Hepatocyte (in vitro differentiated cells): ENCODE measurements around the gene PALLD. TPM values are rescaled to one million over a fixed set of nuclear protein-coding genes. Genes with fewer than 3 reads are reported as not detected.

Experiments used
- DNase-seq: peaks from one replicate; pipeline ENCODE4 v3.0.0-alpha.2; 2016; ENCODE audit warnings: low spot score
- H2AFZ ChIP-seq: fragments of 200-600 bp; sonication (generic); 2 replicates; pipeline ENCODE4 v1.6.0; 2016; ENCODE audit warnings: antibody characterized with exemption, mild to moderate bottlenecking
- H3K27ac ChIP-seq: fragments of 200-600 bp; sonication (generic); 2 replicates; pipeline ENCODE4 v1.5.1; 2016; ENCODE audit warnings: mild to moderate bottlenecking
- H3K27me3 ChIP-seq: fragments of 200-600 bp; sonication (generic); 2 replicates; pipeline ENCODE4 v1.6.1; 2016
- H3K36me3 ChIP-seq: fragments of 200-600 bp; sonication (generic); replicated peaks from 2 replicates; pipeline ENCODE4 v1.5.1; 2016; ENCODE audit warnings: low read depth; ENCODE audit not compliant: insufficient read depth
- H3K4me1 ChIP-seq: fragments of 200-600 bp; sonication (generic); 2 replicates; pipeline ENCODE4 v1.5.1; 2016; ENCODE audit warnings: mild to moderate bottlenecking, moderate library complexity; ENCODE audit not compliant: insufficient read depth
- H3K4me2 ChIP-seq: fragments of 200-600 bp; sonication (generic); 2 replicates; pipeline ENCODE4 v1.6.0; 2016
- H3K4me3 ChIP-seq: fragments of 200-600 bp; sonication (generic); 2 replicates; pipeline ENCODE4 v1.5.1; 2016; ENCODE audit warnings: mild to moderate bottlenecking
- H3K79me2 ChIP-seq: fragments of 200-600 bp; sonication (generic); 2 replicates; pipeline ENCODE4 v1.6.0; 2017; ENCODE audit warnings: mild to moderate bottlenecking
- H3K9me2 ChIP-seq: fragments of 200-600 bp; sonication (generic); replicated peaks from 2 replicates; pipeline ENCODE4 v1.6.0; 2017; ENCODE audit warnings: mild to moderate bottlenecking; ENCODE audit not compliant: insufficient read depth
- H3K9me3 ChIP-seq: fragments of 200-600 bp; sonication (generic); 2 replicates; pipeline ENCODE4 v1.5.1; 2016; ENCODE audit warnings: low read depth, mild to moderate bottlenecking
- H4K20me1 ChIP-seq: fragments of 200-600 bp; sonication (generic); 2 replicates; pipeline ENCODE4 v1.6.0; 2016; ENCODE audit warnings: mild to moderate bottlenecking; ENCODE audit not compliant: insufficient read depth, poor library complexity, severe bottlenecking
- EZH2 ChIP-seq: fragments of 200-600 bp; sonication (generic); IDR thresholded peaks from 2 replicates; pipeline ENCODE4 v1.6.1; 2016; ENCODE audit warnings: antibody characterized with exemption, mild to moderate bottlenecking, borderline replicate concordance
- EZH2phosphoT487 ChIP-seq: fragments of 200-600 bp; sonication (generic); IDR thresholded peaks from one replicate; pipeline ENCODE4 v1.6.1; 2018; ENCODE audit warnings: antibody characterized with exemption, mild to moderate bottlenecking, low read depth, moderate library complexity; ENCODE audit not compliant: unreplicated experiment, severe bottlenecking
- WGBS: methylation state at CpG from one replicate; pipeline ENCODE4 v1.1.6; 2016; ENCODE audit warnings: low lambda C conversion rate; ENCODE audit errors: missing lambda C conversion rate; 5-methylcytosine and 5-hydroxymethylcytosine counted together
- polyA plus RNA-seq: library from polyadenylated mRNA; unstranded; fragments of >200 nt; fragmentation: Nextera tagmentation; extraction: Ambion mirVana; gene quantifications from 2 replicates; pipeline ENCODE4 v1.2.1, GENCODE V29; 2016
- total RNA-seq: library from RNA; depleted of rRNA; stranded (reverse); fragments of >200 nt; gene quantifications from 2 replicates; pipeline ENCODE4 v1.2.3, GENCODE V29; 2014
- TF ChIP-seq, protein P1 (sequence below): fragments of 200-600 bp; sonication (generic); IDR thresholded peaks from 2 replicates; pipeline ENCODE4 v1.5.1; 2016; ENCODE audit warnings: antibody characterized with exemption, mild to moderate bottlenecking; ENCODE audit not compliant: poor library complexity

The PALLD gene
- total and polyA plus RNA-seq, 2 experiments from 2014 or later: 82.7 to 85.2 TPM

DNA sequence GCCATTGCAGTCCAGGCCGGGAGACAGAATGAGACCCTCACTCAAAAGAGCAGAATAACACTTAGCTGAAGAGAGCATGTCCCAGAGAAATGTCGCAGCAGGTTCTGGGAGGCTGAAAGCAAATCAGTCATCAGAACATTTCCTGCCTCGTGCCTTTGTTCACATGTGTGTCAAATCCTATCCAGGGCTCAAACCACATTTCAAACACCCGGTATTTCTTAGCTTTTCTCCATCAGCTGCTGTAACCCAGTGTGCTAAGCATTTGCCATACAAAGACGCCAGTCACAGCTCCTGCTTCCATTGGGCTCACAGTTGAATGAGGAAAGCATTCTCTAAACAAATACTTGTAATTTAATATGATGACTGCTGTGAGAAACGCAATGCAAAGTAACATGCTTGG, 6.0 kb downstream of the PALLD start:
- no peak overlapping the region for H2AFZ ChIP-seq
- 63% methylated on average over 6 of the region's 6 CpGs for WGBS

DNA sequence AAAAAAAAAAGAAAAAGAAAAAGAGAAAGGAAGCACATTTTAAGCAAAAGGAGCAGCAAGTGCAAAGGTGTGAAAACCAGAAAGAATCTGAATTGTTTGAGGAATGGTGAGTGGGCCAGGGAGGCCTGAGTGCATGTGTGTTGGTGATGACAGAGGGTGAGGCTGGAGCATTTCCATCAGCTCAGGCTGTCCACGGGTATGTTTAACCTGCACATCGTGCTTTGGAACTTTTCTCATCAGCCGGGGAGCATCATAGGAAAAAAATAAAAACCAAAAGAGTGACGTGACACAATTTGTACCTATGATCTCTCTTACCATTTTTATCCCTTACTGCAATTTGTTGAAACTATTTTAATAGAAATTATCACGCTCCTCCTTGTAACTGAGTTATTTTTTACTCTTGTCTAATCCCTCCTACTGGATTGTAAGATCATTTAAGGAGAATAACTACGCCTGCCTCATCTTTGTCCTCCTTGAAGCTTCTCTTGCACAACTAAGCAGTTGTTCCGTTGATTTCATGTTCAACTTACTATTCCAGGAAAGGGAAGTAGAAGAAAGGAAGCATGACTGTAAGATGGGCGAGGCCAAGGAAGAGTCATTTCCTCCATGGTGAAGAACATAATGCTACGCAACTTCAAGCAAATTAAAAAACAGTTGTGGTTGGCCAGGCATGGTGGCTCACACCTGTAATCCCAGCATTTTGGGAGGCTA, 7.0 kb downstream of the PALLD start:
- WGBS: 93% methylated on average over 9 of the region's 9 CpGs
- H3K4me3 ChIP-seq: no peak overlapping the region
- H2AFZ ChIP-seq: no peak overlapping the region
- TF ChIP-seq, protein P1, sequence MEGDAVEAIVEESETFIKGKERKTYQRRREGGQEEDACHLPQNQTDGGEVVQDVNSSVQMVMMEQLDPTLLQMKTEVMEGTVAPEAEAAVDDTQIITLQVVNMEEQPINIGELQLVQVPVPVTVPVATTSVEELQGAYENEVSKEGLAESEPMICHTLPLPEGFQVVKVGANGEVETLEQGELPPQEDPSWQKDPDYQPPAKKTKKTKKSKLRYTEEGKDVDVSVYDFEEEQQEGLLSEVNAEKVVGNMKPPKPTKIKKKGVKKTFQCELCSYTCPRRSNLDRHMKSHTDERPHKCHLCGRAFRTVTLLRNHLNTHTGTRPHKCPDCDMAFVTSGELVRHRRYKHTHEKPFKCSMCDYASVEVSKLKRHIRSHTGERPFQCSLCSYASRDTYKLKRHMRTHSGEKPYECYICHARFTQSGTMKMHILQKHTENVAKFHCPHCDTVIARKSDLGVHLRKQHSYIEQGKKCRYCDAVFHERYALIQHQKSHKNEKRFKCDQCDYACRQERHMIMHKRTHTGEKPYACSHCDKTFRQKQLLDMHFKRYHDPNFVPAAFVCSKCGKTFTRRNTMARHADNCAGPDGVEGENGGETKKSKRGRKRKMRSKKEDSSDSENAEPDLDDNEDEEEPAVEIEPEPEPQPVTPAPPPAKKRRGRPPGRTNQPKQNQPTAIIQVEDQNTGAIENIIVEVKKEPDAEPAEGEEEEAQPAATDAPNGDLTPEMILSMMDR: no peak
- no peak for TF ChIP-seq EZH2
- TF ChIP-seq EZH2phosphoT487: no peak
- H3K9me3 ChIP-seq: no peaks in the 10 kb centered on the region
- H3K4me2 ChIP-seq: no peak overlapping the region
- no peaks in the 10 kb centered on the region for H3K79me2 ChIP-seq
- no peaks in the 10 kb centered on the region for H3K9me2 ChIP-seq
- no peaks in the 10 kb centered on the region for H3K36me3 ChIP-seq
- no peak for DNase-seq
- no peak overlapping the region for H3K27ac ChIP-seq
- no peaks in the 10 kb centered on the region for H3K27me3 ChIP-seq
- H4K20me1 ChIP-seq: no peaks in the 10 kb centered on the region
- no peaks in the 10 kb centered on the region for H3K4me1 ChIP-seq

More for the DNA sequence above, 6.0 kb downstream of the PALLD start:
- H3K4me2 ChIP-seq: no peak overlapping the region
- H3K36me3 ChIP-seq: no peaks in the 10 kb centered on the region
- H3K4me1 ChIP-seq: no peaks in the 10 kb centered on the region
- no peaks in the 10 kb centered on the region for H3K79me2 ChIP-seq
- no peaks in the 10 kb centered on the region for H3K27me3 ChIP-seq
- H4K20me1 ChIP-seq: no peaks in the 10 kb centered on the region
- H3K9me2 ChIP-seq: no peaks in the 10 kb centered on the region
- no peak for DNase-seq
- TF ChIP-seq EZH2 (no peak), EZH2phosphoT487 (no peak)
- TF ChIP-seq, protein P1: no peak
- H3K9me3 ChIP-seq: no peaks in the 10 kb centered on the region
- H3K4me3 ChIP-seq: no peak overlapping the region
- no peak overlapping the region for H3K27ac ChIP-seq

DNA sequence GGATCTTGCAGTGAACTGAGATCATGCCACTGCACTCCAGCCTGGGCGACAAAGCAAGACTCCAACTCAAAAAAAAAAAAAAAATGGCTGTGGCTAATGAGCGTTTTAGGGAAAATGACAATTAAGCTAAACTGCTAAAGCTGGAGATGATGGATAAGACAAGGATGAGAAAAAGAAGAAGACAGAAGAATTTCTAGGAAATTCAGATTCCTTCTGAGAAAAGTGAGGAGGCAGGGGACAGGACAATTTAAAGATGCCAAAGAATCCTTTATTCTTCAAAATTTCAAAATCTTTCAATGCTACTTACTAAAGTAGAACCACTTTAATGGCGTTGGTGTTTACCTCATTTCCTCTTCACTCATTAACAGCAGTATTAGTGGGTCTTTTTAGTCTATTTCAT, 7.7 kb downstream of the PALLD start:
- 79% methylated on average over 3 of the region's 3 CpGs for WGBS

More for the DNA sequence above, 7.7 kb downstream of the PALLD start:
- Histone ChIP-seq H3K27ac (no peak overlapping the region), H3K4me2 (no peak overlapping the region), H3K36me3 (no peaks in the 10 kb centered on the region), H3K9me2 (no peaks in the 10 kb centered on the region), H3K27me3 (no peaks in the 10 kb centered on the region), H3K4me1 (no peaks in the 10 kb centered on the region), H3K4me3 (no peak overlapping the region), H3K9me3 (no peaks in the 10 kb centered on the region), H3K79me2 (no peaks in the 10 kb centered on the region), H4K20me1 (no peaks in the 10 kb centered on the region), H2AFZ (no peak overlapping the region)
- TF ChIP-seq, protein P1: no peak
- TF ChIP-seq EZH2phosphoT487: no peak
- no peak for DNase-seq
